IMR-90 (cell line): ENCODE data around the gene NPFF. TPM values are rescaled to one million over a fixed set of nuclear protein-coding genes. Genes with fewer than 3 reads are reported as not detected.

Source experiments
- ATAC-seq: fragments of 200-7000 bp; cut with Tn5 transposase; 2 replicates; pipeline ENCODE4 v1.9.1; 2020; ENCODE audit warnings: low read depth, mild to moderate bottlenecking, moderate library complexity
- BruUV-seq: library from RNA; stranded (reverse); fragments of 400-500 nt; replicated peaks from 2 replicates; lab custom pipeline; 2021; lab: Mats Ljungman, UMichigan
- CTCF ChIA-PET: fragments of 300-600 bp; formaldehyde crosslinking; extraction: SDS; loops from one replicate; lab custom pipeline; 2021; ENCODE audit warnings: antibody characterized with exemption; lab: Yijun Ruan, JAX
- POLR2A ChIA-PET: fragments of 300-600 bp; sonication (Branson Sonifier 250); formaldehyde crosslinking; loops from one replicate; lab custom pipeline; 2022; ENCODE audit warnings: antibody characterized with exemption; ENCODE audit not compliant: unreplicated experiment; lab: Charles Lee
- DNase-seq: peaks from one replicate; pipeline ENCODE4 v3.0.0; 2013
- H2AFZ ChIP-seq: replicated peaks from 2 replicates; pipeline ENCODE3; 2013; ENCODE audit warnings: low read length, mild to moderate bottlenecking; ENCODE audit not compliant: poor library complexity
- H2AK5ac ChIP-seq: 2 replicates; pipeline ENCODE4 v1.6.1; 2013; ENCODE audit warnings: low read depth, low read length, inconsistent platforms
- H2AK9ac ChIP-seq: replicated peaks from 2 replicates; pipeline ENCODE3; 2013; ENCODE audit warnings: mild to moderate bottlenecking, low read depth, low read length, moderate library complexity; ENCODE audit not compliant: poor library complexity
- H2BK120ac ChIP-seq: 2 replicates; pipeline ENCODE4 v1.6.1; 2013; ENCODE audit warnings: low read depth, low read length, inconsistent platforms
- H2BK15ac ChIP-seq: 3 replicates; pipeline ENCODE4 v1.6.1; 2013; ENCODE audit warnings: low read depth, low read length, inconsistent platforms
- H2BK20ac ChIP-seq: 2 replicates; pipeline ENCODE4 v1.6.1; 2013; ENCODE audit warnings: low read depth, mild to moderate bottlenecking, inconsistent platforms, low read length, moderate library complexity
- H2BK5ac ChIP-seq: 2 replicates; pipeline ENCODE4 v1.6.1; 2013; ENCODE audit warnings: mild to moderate bottlenecking, low read depth, low read length, inconsistent platforms; ENCODE audit not compliant: poor library complexity, severe bottlenecking
- H3K14ac ChIP-seq: replicated peaks from 2 replicates; pipeline ENCODE4 v1.6.1; 2013; ENCODE audit warnings: low read depth, low read length, inconsistent platforms
- H3K18ac ChIP-seq: 2 replicates; pipeline ENCODE4 v1.6.1; 2013; ENCODE audit warnings: low read depth, low read length, control low read depth
- H3K23ac ChIP-seq: 2 replicates; pipeline ENCODE4 v1.6.1; 2013; ENCODE audit warnings: low read depth, low read length, inconsistent platforms
- H3K27ac ChIP-seq: 2 replicates; pipeline ENCODE4 v1.5.1; 2013; ENCODE audit warnings: mild to moderate bottlenecking, control low read depth, low read length; ENCODE audit not compliant: insufficient read depth
- H3K27me3 ChIP-seq: 2 replicates; pipeline ENCODE4 v1.6.1; 2013; ENCODE audit warnings: low read length; ENCODE audit not compliant: control insufficient read depth, insufficient read depth
- H3K36me3 ChIP-seq: 2 replicates; pipeline ENCODE4 v1.6.1; 2013; ENCODE audit warnings: low read length, mixed read lengths; ENCODE audit not compliant: control insufficient read depth, insufficient read depth
- H3K4ac ChIP-seq: 2 replicates; pipeline ENCODE4 v1.6.1; 2013; ENCODE audit warnings: low read depth, low read length, inconsistent platforms
- H3K4me1 ChIP-seq: 2 replicates; pipeline ENCODE4 v1.6.1; 2013; ENCODE audit warnings: low read length, mixed read lengths; ENCODE audit not compliant: control insufficient read depth, insufficient read depth
- H3K4me2 ChIP-seq: 2 replicates; pipeline ENCODE4 v1.6.1; 2013; ENCODE audit warnings: low read depth, mild to moderate bottlenecking, control low read depth, low read length, moderate library complexity
- H3K4me3 ChIP-seq: 2 replicates; pipeline ENCODE4 v1.5.1; 2013; ENCODE audit warnings: low read depth, mild to moderate bottlenecking, control low read depth, low read length, moderate library complexity; ENCODE audit not compliant: insufficient read depth
- H3K56ac ChIP-seq: 2 replicates; pipeline ENCODE4 v1.6.1; 2013; ENCODE audit warnings: low read length, inconsistent platforms; ENCODE audit not compliant: insufficient read depth; ENCODE audit errors: extremely low read depth
- H3K79me1 ChIP-seq, 2 experiments: 2 replicates each; pipeline ENCODE4 v1.6.1; 2013; ENCODE audit warnings: low read length in 2 of 2, inconsistent platforms in 1 of 2, low read depth in 1 of 2
- H3K9ac ChIP-seq: 2 replicates; pipeline ENCODE4 v1.6.1; 2013; ENCODE audit warnings: low read depth, low read length, control low read depth
- H3K9me1 ChIP-seq: 2 replicates; pipeline ENCODE4 v1.6.1; 2013; ENCODE audit warnings: low read length, inconsistent platforms; ENCODE audit not compliant: insufficient read depth
- H3K9me3 ChIP-seq: 2 replicates; pipeline ENCODE4 v1.6.1; 2013; ENCODE audit warnings: low read length; ENCODE audit not compliant: control insufficient read depth, insufficient read depth
- H4K20me1 ChIP-seq: 2 replicates; pipeline ENCODE4 v1.6.1; 2013; ENCODE audit warnings: low read length, inconsistent platforms; ENCODE audit not compliant: insufficient read depth
- H4K5ac ChIP-seq: 2 replicates; pipeline ENCODE4 v1.6.1; 2013; ENCODE audit warnings: mild to moderate bottlenecking, low read depth, low read length, control low read depth
- H4K8ac ChIP-seq, 2 experiments: 2 replicates each; pipeline ENCODE4 v1.6.1; 2013; ENCODE audit warnings: low read depth in 2 of 2, low read length in 2 of 2, control low read depth in 1 of 2, inconsistent platforms in 1 of 2
- H4K91ac ChIP-seq: 2 replicates; pipeline ENCODE4 v1.6.1; 2013; ENCODE audit warnings: low read depth, low read length, inconsistent platforms; ENCODE audit not compliant: insufficient read depth
- BHLHE40 ChIP-seq: fragments of 150-350 bp; IDR thresholded peaks from 2 replicates; pipeline ENCODE4 v1.6.1; 2016; ENCODE audit warnings: mild to moderate bottlenecking, low read depth, low read length
- CEBPB ChIP-seq: IDR thresholded peaks from 2 replicates; pipeline ENCODE4 v1.6.1; 2012; ENCODE audit warnings: low read depth, low read length, improper control_type of control experiment
- CHD1 ChIP-seq: IDR thresholded peaks from 2 replicates; pipeline ENCODE4 v1.6.1; 2012; ENCODE audit warnings: low read depth, low read length, improper control_type of control experiment
- FOS ChIP-seq: fragments of 150-350 bp; IDR thresholded peaks from 2 replicates; pipeline ENCODE4 v1.6.1; 2016; ENCODE audit warnings: low read depth, low read length
- MAFK ChIP-seq: IDR thresholded peaks from 2 replicates; pipeline ENCODE4 v1.6.1; 2012; ENCODE audit warnings: low read depth, low read length, improper control_type of control experiment
- MAZ ChIP-seq: IDR thresholded peaks from 2 replicates; pipeline ENCODE4 v1.6.1; 2012; ENCODE audit warnings: low read depth, mild to moderate bottlenecking, low read length, improper control_type of control experiment, moderate library complexity, borderline replicate concordance
- MXI1 ChIP-seq: IDR thresholded peaks from 2 replicates; pipeline ENCODE4 v1.6.1; 2012; ENCODE audit warnings: low read depth, mild to moderate bottlenecking, low read length, moderate library complexity, borderline replicate concordance
- NFE2L2 ChIP-seq: fragments of 150-350 bp; IDR thresholded peaks from 2 replicates; pipeline ENCODE4 v1.6.1; 2016; ENCODE audit warnings: low read depth, mild to moderate bottlenecking, low read length
- POLR2A ChIP-seq: IDR thresholded peaks from 2 replicates; pipeline ENCODE4 v1.6.1; 2012; ENCODE audit warnings: mild to moderate bottlenecking, low read depth, low read length
- RAD21 ChIP-seq: IDR thresholded peaks from 2 replicates; pipeline ENCODE4 v1.6.1; 2012; ENCODE audit warnings: low read length, improper control_type of control experiment
- RCOR1 ChIP-seq: IDR thresholded peaks from 2 replicates; pipeline ENCODE4 v1.6.1; 2012; ENCODE audit warnings: mild to moderate bottlenecking, low read length, improper control_type of control experiment; ENCODE audit not compliant: insufficient replicate concordance
- RFX5 ChIP-seq: IDR thresholded peaks from 2 replicates; pipeline ENCODE4 v1.8.0; 2012; ENCODE audit warnings: low read depth, mild to moderate bottlenecking, low read length, moderate library complexity
- SMC3 ChIP-seq: fragments of 150-350 bp; IDR thresholded peaks from 2 replicates; pipeline ENCODE4 v1.6.1; 2016; ENCODE audit warnings: low read depth, mild to moderate bottlenecking, antibody characterized with exemption, low read length, moderate library complexity
- WGBS, 2 experiments: methylation state at CpG; one replicate each; pipeline versions ENCODE4 v1.1.5 to v1.1.7; 2013; ENCODE audit warnings: missing lambda C conversion rate in 2 of 2; ENCODE audit not compliant: insufficient read length in 1 of 2; ENCODE audit errors: extremely low coverage in 2 of 2; 5-methylcytosine and 5-hydroxymethylcytosine counted together
- dilution Hi-C: fragments of 300-500 bp; cut with HindIII; formaldehyde crosslinking; loops from one replicate; pipeline ENCODE4 v1.14.3; 2018; ENCODE audit warnings: low sequenced_read_pairs; ENCODE audit not compliant: unreplicated experiment
- in situ Hi-C: fragments of 300-500 bp; cut with MboI; formaldehyde crosslinking; loops from 3 replicates; pipeline ENCODE4 v1.14.3; 2019; ENCODE audit warnings: low sequenced_read_pairs, inconsistent platforms, mixed read lengths
- intact Hi-C: fragments of 100-400 bp; cut with micrococcal nuclease; formaldehyde crosslinking; loops from 2 replicates; pipeline ENCODE4 v1.10.0; 2022
- polyA plus RNA-seq, 3 experiments: library from polyadenylated mRNA; depleted of rRNA; stranded (reverse); fragments of >200 nt; gene quantifications; 2 replicates each; pipeline ENCODE4 v1.2.3, GENCODE V29; 2012; ENCODE audit warnings: low replicate concordance in 1 of 3
- total RNA-seq: library from RNA; depleted of rRNA; stranded (reverse); fragments of >200 nt; gene quantifications from 2 replicates; pipeline ENCODE4 v1.2.3, GENCODE V29; 2012
- TF ChIP-seq, protein P1 (sequence below): conservative IDR thresholded peaks from 2 replicates; pipeline ENCODE4 v1.5.1; 2012; ENCODE audit warnings: mild to moderate bottlenecking, low read depth, low read length, improper control_type of control experiment
- TF ChIP-seq, protein P2 (sequence below): fragments of 150-350 bp; IDR thresholded peaks from 2 replicates; pipeline ENCODE4 v1.6.1; 2017; ENCODE audit warnings: mild to moderate bottlenecking, antibody characterized with exemption, low read length, low read depth
- TF ChIP-seq, protein P3 (sequence below): fragments of 150-350 bp; IDR thresholded peaks from 2 replicates; pipeline ENCODE4 v1.6.1; 2016; ENCODE audit warnings: low read depth, mild to moderate bottlenecking, low read length, moderate library complexity, borderline replicate concordance

NPFF gene
- total and polyA plus RNA-seq, 2 of the 4 experiments (the other 2 are of a cell fraction), result not detected

DNA sequence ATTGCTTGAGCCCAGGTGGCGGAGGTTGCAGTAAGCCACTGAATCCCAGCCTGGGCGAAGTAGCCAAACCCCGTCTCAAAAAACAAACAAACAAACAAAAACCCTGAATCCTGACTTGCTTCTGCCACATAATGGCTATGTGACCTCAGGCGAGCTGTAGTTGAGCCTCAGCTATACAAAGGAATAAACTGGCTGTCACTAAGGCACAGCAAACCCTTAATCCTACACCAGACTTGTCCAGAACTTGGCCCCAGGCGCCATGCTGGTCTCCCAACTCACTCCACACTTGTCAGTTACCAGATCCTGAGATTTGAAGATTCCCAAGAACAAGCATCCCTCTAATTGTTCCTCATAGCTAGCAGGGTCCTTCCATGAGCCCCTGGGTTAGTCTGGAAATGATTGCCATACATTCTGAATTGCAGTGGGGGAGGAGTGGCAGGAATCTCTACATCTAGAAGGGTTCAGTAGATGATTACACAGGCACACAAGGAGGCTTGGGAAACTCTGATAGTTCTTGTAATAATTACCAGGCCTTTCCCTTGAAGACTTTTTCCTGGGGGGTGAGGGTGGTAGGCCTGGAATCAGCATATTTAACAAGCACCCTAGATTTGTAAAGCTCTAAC is 17.9 kb downstream of the NPFF start:
- CTCF ChIA-PET, result interaction anchor here (0.6 kb wide), 1 partner anchor 123 kb away, joined by 4 read pairs; no protein-coding TSS in a partner anchor
- H3K56ac ChIP-seq, result no peak overlapping the region
- BruUV-seq, result no TSS peak
- ATAC-seq, result no peak
- H4K20me1 ChIP-seq, result peaks cover 37% of the 10 kb centered on the region
- no peak overlapping the region for H2BK15ac ChIP-seq
- H2AFZ ChIP-seq, result no peak overlapping the region
- H3K9ac ChIP-seq, result no peak overlapping the region
- no peak overlapping the region for H3K18ac ChIP-seq
- no peak overlapping the region for H3K4me3 ChIP-seq
- H3K79me1 ChIP-seq, result peaks cover 30 to 79% of the 10 kb centered on the region in 2 experiments
- H2BK20ac ChIP-seq, result no peak overlapping the region
- no peak overlapping the region for H4K91ac ChIP-seq
- H3K27ac ChIP-seq, result no peak overlapping the region
- dilution Hi-C loops (no loop called here), in situ Hi-C loops (no loop called here), intact Hi-C loops (no loop called here)
- H2BK5ac ChIP-seq, result no peak overlapping the region
- no peak overlapping the region for H3K4me2 ChIP-seq
- H3K14ac ChIP-seq, result no peak overlapping the region
- no peak overlapping the region for H4K5ac ChIP-seq
- POLR2A ChIA-PET, result no interaction called here
- no peaks in the 10 kb centered on the region for H3K27me3 ChIP-seq
- no peak for DNase-seq
- no peak overlapping the region for H2BK120ac ChIP-seq
- no peak overlapping the region for H3K4ac ChIP-seq
- H3K23ac ChIP-seq, result no peak overlapping the region
- H2AK9ac ChIP-seq, result no peak overlapping the region
- WGBS, 2 experiments, result no CpG with 5 or more reads among the region's 5 CpGs
- peaks cover 33% of the 10 kb centered on the region for H3K36me3 ChIP-seq
- no peak overlapping the region for H4K8ac ChIP-seq
- peaks cover 36% of the 10 kb centered on the region for H3K9me1 ChIP-seq
- H2AK5ac ChIP-seq, result no peak overlapping the region
- TF ChIP-seq CHD1 (no peak), POLR2A (no peak), BHLHE40 (no peak), RAD21 (no peak), MAFK (no peak), RFX5 (no peak), FOS (no peak), CEBPB (no peak), MAZ (no peak), SMC3 (no peak), MXI1 (no peak), RCOR1 (no peak), NFE2L2 (no peak)
- TF ChIP-seq, protein P1, sequence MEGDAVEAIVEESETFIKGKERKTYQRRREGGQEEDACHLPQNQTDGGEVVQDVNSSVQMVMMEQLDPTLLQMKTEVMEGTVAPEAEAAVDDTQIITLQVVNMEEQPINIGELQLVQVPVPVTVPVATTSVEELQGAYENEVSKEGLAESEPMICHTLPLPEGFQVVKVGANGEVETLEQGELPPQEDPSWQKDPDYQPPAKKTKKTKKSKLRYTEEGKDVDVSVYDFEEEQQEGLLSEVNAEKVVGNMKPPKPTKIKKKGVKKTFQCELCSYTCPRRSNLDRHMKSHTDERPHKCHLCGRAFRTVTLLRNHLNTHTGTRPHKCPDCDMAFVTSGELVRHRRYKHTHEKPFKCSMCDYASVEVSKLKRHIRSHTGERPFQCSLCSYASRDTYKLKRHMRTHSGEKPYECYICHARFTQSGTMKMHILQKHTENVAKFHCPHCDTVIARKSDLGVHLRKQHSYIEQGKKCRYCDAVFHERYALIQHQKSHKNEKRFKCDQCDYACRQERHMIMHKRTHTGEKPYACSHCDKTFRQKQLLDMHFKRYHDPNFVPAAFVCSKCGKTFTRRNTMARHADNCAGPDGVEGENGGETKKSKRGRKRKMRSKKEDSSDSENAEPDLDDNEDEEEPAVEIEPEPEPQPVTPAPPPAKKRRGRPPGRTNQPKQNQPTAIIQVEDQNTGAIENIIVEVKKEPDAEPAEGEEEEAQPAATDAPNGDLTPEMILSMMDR, result no peak
- TF ChIP-seq, protein P2, sequence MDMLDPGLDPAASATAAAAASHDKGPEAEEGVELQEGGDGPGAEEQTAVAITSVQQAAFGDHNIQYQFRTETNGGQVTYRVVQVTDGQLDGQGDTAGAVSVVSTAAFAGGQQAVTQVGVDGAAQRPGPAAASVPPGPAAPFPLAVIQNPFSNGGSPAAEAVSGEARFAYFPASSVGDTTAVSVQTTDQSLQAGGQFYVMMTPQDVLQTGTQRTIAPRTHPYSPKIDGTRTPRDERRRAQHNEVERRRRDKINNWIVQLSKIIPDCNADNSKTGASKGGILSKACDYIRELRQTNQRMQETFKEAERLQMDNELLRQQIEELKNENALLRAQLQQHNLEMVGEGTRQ, result no peak
- TF ChIP-seq, protein P3, sequence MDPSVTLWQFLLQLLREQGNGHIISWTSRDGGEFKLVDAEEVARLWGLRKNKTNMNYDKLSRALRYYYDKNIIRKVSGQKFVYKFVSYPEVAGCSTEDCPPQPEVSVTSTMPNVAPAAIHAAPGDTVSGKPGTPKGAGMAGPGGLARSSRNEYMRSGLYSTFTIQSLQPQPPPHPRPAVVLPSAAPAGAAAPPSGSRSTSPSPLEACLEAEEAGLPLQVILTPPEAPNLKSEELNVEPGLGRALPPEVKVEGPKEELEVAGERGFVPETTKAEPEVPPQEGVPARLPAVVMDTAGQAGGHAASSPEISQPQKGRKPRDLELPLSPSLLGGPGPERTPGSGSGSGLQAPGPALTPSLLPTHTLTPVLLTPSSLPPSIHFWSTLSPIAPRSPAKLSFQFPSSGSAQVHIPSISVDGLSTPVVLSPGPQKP, result no peak
- H3K4me1 ChIP-seq, result peaks cover 14% of the 10 kb centered on the region
- H3K9me3 ChIP-seq, result no peaks in the 10 kb centered on the region
